Endothelial cell of umbilical vein (primary cell): Measurements from ENCODE around the gene RASSF10. TPM values are rescaled to one million over a fixed set of nuclear protein-coding genes. Genes with fewer than 3 reads are reported as not detected.

Experiments
- BruUV-seq: library from RNA; stranded (reverse); fragments of 400-500 nt; replicated peaks from 2 replicates; lab custom pipeline; 2021; lab: Mats Ljungman, UMichigan
- CTCF ChIA-PET: fragments of 300-600, 350-600 bp; sonication (Branson Sonifier 250); formaldehyde crosslinking; loops from one replicate; lab custom pipeline; 2021; ENCODE audit warnings: antibody characterized with exemption, inconsistent platforms; lab: Charles Lee
- POLR2A ChIA-PET: fragments of 300-600, 350-600 bp; sonication (Branson Sonifier 250); formaldehyde crosslinking; loops from one replicate; lab custom pipeline; 2021; ENCODE audit warnings: antibody characterized with exemption, inconsistent platforms; lab: Charles Lee
- DNase-seq: peaks from one replicate; pipeline ENCODE4 v3.0.0-alpha.2; 2011; ENCODE audit warnings: low read depth, low spot score
- FAIRE-seq: peaks from 2 replicates; lab custom pipeline; 2011; peaks lifted over from hg19 to GRCh38; lab: Jason Lieb, UNC
- H2AFZ ChIP-seq: 2 replicates; pipeline ENCODE4 v1.6.0; 2012; ENCODE audit warnings: low read depth, low read length, control low read depth, inconsistent platforms
- H3K27ac ChIP-seq: 2 replicates; pipeline ENCODE4 v1.5.1; 2011; ENCODE audit warnings: low read depth, mild to moderate bottlenecking, control low read depth, low read length, moderate library complexity; ENCODE audit not compliant: insufficient read depth
- H3K27me3 ChIP-seq, 2 experiments: 2 replicates each; pipeline versions ENCODE4 v1.6.0 to v1.6.1; 2011; ENCODE audit warnings: low read length in 2 of 2, mixed read lengths in 1 of 2; ENCODE audit not compliant: control insufficient read depth in 2 of 2, insufficient read depth in 2 of 2
- H3K36me3 ChIP-seq, 2 experiments: 2 replicates in 1 of 2; 3 replicates in 1 of 2; pipeline ENCODE4 v1.5.1; 2011; ENCODE audit warnings: low read length in 2 of 2, mild to moderate bottlenecking in 1 of 2, moderate library complexity in 1 of 2; ENCODE audit not compliant: control insufficient read depth in 2 of 2, insufficient read depth in 2 of 2; ENCODE audit errors: extremely low read depth in 1 of 2
- H3K4me1 ChIP-seq: 3 replicates; pipeline ENCODE4 v1.5.1; 2011; ENCODE audit warnings: mild to moderate bottlenecking, low read length; ENCODE audit not compliant: control insufficient read depth, insufficient read depth; ENCODE audit errors: extremely low read depth
- H3K4me2 ChIP-seq: 2 replicates; pipeline ENCODE4 v1.6.1; 2011; ENCODE audit warnings: low read length, control low read depth, mixed read lengths; ENCODE audit not compliant: insufficient read depth
- H3K4me3 ChIP-seq, 3 experiments: fragments of 200-600 bp in 1 of 3; sonication (generic), shearing (Covaris generic) in 1 of 3; replicated peaks in 1 of 3; 2 replicates each; pipeline ENCODE4 v1.5.1; 2011 to 2016; ENCODE audit warnings: control low read depth in 3 of 3, low read length in 3 of 3, mild to moderate bottlenecking in 2 of 3, inconsistent platforms in 1 of 3, low read depth in 1 of 3, moderate library complexity in 1 of 3; ENCODE audit not compliant: insufficient read depth in 1 of 3
- H3K79me2 ChIP-seq: 2 replicates; pipeline ENCODE4 v1.6.0; 2012; ENCODE audit warnings: low read length, inconsistent platforms; ENCODE audit not compliant: control insufficient read depth, insufficient read depth
- H3K9ac ChIP-seq: replicated peaks from 2 replicates; pipeline ENCODE3; 2011; ENCODE audit warnings: low read length, control low read depth; ENCODE audit not compliant: insufficient read depth; ENCODE audit errors: extremely low read depth
- H3K9me1 ChIP-seq: replicated peaks from 3 replicates; pipeline ENCODE4 v1.6.0; 2011; ENCODE audit warnings: mild to moderate bottlenecking, low read length; ENCODE audit not compliant: control insufficient read depth, insufficient read depth; ENCODE audit errors: extremely low read depth
- H3K9me3 ChIP-seq: replicated peaks from 2 replicates; pipeline ENCODE4 v1.5.1; 2012; ENCODE audit warnings: low read length, inconsistent platforms; ENCODE audit not compliant: control insufficient read depth, insufficient read depth
- H4K20me1 ChIP-seq: replicated peaks from 2 replicates; pipeline ENCODE3; 2011; ENCODE audit warnings: mild to moderate bottlenecking, low read length; ENCODE audit not compliant: control insufficient read depth, insufficient read depth; ENCODE audit errors: extremely low read depth
- CTCF ChIP-seq, 2 donors: IDR thresholded peaks; 1 replicate in 1 of 2; 2 replicates in 1 of 2; pipeline ENCODE4 v1.5.1; 2011; ENCODE audit warnings: low read length in 2 of 2, mild to moderate bottlenecking in 2 of 2, moderate library complexity in 2 of 2, control low read depth in 1 of 2, inconsistent platforms in 1 of 2, low read depth in 1 of 2; ENCODE audit not compliant: insufficient read depth in 1 of 2; ENCODE audit errors: extremely low read depth in 1 of 2
- EZH2 ChIP-seq: IDR thresholded peaks from 2 replicates; pipeline ENCODE4 v1.6.1; 2012; ENCODE audit warnings: borderline replicate concordance, low read depth, mild to moderate bottlenecking, moderate library complexity, low read length, inconsistent platforms; ENCODE audit not compliant: severe bottlenecking
- FOS ChIP-seq: IDR thresholded peaks from 2 replicates; pipeline ENCODE4 v1.6.1; 2011; ENCODE audit warnings: mild to moderate bottlenecking, low read length, moderate library complexity, borderline replicate concordance; ENCODE audit not compliant: insufficient read depth
- GATA2 ChIP-seq: IDR thresholded peaks from 2 replicates; pipeline ENCODE4 v1.7.0; 2011; ENCODE audit warnings: low read depth, mild to moderate bottlenecking, moderate library complexity, mixed read lengths, low read length; ENCODE audit not compliant: insufficient read length, insufficient read depth
- JUN ChIP-seq: IDR thresholded peaks from 2 replicates; pipeline ENCODE4 v1.6.1; 2011; ENCODE audit warnings: borderline replicate concordance, low read depth; ENCODE audit not compliant: insufficient read length, insufficient read depth
- MAX ChIP-seq: IDR thresholded peaks from 2 replicates; pipeline ENCODE4 v1.6.1; 2011; ENCODE audit not compliant: insufficient read depth, insufficient read length
- MYC ChIP-seq: IDR thresholded peaks from one replicate; pipeline ENCODE4 v1.6.1; 2011; ENCODE audit warnings: mild to moderate bottlenecking, low read depth, low read length
- POLR2A ChIP-seq: IDR thresholded peaks from 2 replicates; pipeline ENCODE4 v1.6.1; 2012; ENCODE audit warnings: low read depth, mild to moderate bottlenecking, control low read depth, low read length
- POLR2AphosphoS5 ChIP-seq: IDR thresholded peaks from 2 replicates; pipeline ENCODE4 v1.6.1; 2012; ENCODE audit warnings: low read depth, mild to moderate bottlenecking, control low read depth, low read length, moderate library complexity; ENCODE audit not compliant: insufficient read depth
- dilution Hi-C: fragments of 300-500 bp; cut with MboI; formaldehyde crosslinking; loops from one replicate; pipeline ENCODE4 v1.15.0; 2019; ENCODE audit warnings: low sequenced_read_pairs; ENCODE audit not compliant: extremely low pct_ligation_motif_present
- intact Hi-C: fragments of 100-400 bp; cut with micrococcal nuclease; formaldehyde crosslinking; loops from one replicate; pipeline ENCODE4 v1.10.0; 2022
- polyA plus RNA-seq, 4 experiments: library from polyadenylated mRNA; depleted of rRNA in 3 of 4; stranded (reverse) in 3 of 4; unstranded in 1 of 4; fragments of >200 nt; gene quantifications; 2 replicates each; pipeline versions ENCODE4 v1.2.1 to v1.2.3, GENCODE V29; 2011 to 2012; ENCODE audit warnings: missing spikeins in 1 of 4
- total RNA-seq: library from RNA; stranded (reverse); gene quantifications from 2 replicates; pipeline ENCODE4 v1.2.3, GENCODE V29; 2021

The RASSF10 gene
- total and polyA plus RNA-seq, 2 donors (not counting 3 experiments of a cell fraction or from before 2014, with no cell fraction given) = 0.03 TPM; not detected in 1

GRCh38 chr11:13000721-13001120 is 8.4 kb upstream of the RASSF10 start:
- dilution Hi-C loops (no loop called here), intact Hi-C loops (no loop called here)
- H2AFZ ChIP-seq = no peak overlapping the region
- no peaks in the 10 kb centered on the region for H4K20me1 ChIP-seq
- no peaks in the 10 kb centered on the region for H3K4me1 ChIP-seq
- H3K4me2 ChIP-seq = no peak overlapping the region
- no TSS peak for BruUV-seq
- no peaks in the 10 kb centered on the region for H3K79me2 ChIP-seq
- H3K27me3 ChIP-seq = peaks cover 25 to 40% of the 10 kb centered on the region in 2 experiments
- H3K9me3 ChIP-seq = no peaks in the 10 kb centered on the region
- no peak overlapping the region for H3K27ac ChIP-seq
- ChIA-PET POLR2A (no interaction called here), CTCF (interaction anchor here (0.9 kb wide), 1 partner anchor 37 kb away, joined by 3 read pairs; no protein-coding TSS in a partner anchor)
- no peaks in the 10 kb centered on the region for H3K9me1 ChIP-seq
- H3K4me3 ChIP-seq = no peak overlapping the region
- no peaks in the 10 kb centered on the region for H3K36me3 ChIP-seq
- FAIRE-seq (no peak), DNase-seq (no peak)
- TF ChIP-seq POLR2AphosphoS5 = no peak
- no peak for TF ChIP-seq POLR2A
- no peak for TF ChIP-seq GATA2
- TF ChIP-seq MAX = no peak
- no peak for TF ChIP-seq MYC
- no peak for TF ChIP-seq EZH2
- no peak for TF ChIP-seq CTCF (IDR thresholded peaks at IDR 0.05; ENCODE audit: extremely low read depth in 1 of 2, insufficient read depth in 1 of 2, low read depth in 1 of 2, low read length in 2 of 2)
- no peak for TF ChIP-seq JUN
- no peak for TF ChIP-seq FOS
- H3K9ac ChIP-seq = no peak overlapping the region
